OCI-LY1 (cell line): ENCODE data around the gene SDK1.

ENCODE experiments used
- EZH2 ChIP-seq: fragments of 200-600 bp; sonication (generic), shearing (Covaris generic); IDR thresholded peaks from 2 replicates; pipeline ENCODE4 v1.8.0; 2017; ENCODE audit warnings: borderline replicate concordance, mixed run types, mild to moderate bottlenecking, antibody characterized with exemption, low read length, moderate library complexity, mixed read lengths
- TF ChIP-seq, protein P1 (sequence below): fragments of 200-600 bp; sonication (generic), shearing (Covaris generic); IDR thresholded peaks from 2 replicates; pipeline ENCODE4 v1.5.1; 2017; ENCODE audit warnings: mild to moderate bottlenecking, antibody characterized with exemption, low read length, moderate library complexity, mixed read lengths

DNA sequence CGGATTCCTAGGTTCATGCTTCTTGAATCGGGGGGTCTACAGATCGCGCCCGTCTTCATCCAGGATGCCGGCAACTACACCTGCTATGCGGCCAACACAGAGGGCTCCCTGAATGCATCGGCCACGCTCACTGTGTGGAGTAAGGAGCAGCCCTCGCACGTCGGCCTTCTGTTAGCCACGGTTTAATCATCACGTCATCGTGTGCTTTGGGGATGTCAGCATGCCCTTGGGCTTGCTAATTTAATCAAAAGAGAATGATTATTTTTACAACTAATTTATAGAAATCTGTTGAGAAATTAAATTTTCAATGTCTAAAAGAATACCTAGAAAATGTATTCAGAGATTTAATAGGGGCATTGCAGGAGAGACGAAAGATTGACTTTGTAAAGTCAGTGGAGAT, 668.2 kb downstream of the SDK1 start:
- TF ChIP-seq, protein P1, sequence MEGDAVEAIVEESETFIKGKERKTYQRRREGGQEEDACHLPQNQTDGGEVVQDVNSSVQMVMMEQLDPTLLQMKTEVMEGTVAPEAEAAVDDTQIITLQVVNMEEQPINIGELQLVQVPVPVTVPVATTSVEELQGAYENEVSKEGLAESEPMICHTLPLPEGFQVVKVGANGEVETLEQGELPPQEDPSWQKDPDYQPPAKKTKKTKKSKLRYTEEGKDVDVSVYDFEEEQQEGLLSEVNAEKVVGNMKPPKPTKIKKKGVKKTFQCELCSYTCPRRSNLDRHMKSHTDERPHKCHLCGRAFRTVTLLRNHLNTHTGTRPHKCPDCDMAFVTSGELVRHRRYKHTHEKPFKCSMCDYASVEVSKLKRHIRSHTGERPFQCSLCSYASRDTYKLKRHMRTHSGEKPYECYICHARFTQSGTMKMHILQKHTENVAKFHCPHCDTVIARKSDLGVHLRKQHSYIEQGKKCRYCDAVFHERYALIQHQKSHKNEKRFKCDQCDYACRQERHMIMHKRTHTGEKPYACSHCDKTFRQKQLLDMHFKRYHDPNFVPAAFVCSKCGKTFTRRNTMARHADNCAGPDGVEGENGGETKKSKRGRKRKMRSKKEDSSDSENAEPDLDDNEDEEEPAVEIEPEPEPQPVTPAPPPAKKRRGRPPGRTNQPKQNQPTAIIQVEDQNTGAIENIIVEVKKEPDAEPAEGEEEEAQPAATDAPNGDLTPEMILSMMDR, result no peak
- TF ChIP-seq EZH2, result no peak
